HG03103 (cell line): ENCODE measurements around the gene ERP44.
"Not testable (repeated sequence)": the region's sequence is repeated elsewhere in the genome, so short reads cannot be mapped to it uniquely, and the experiment has no call there.

ENCODE experiments used
- ATAC-seq: cut with Tn5 transposase; IDR thresholded peaks from one replicate; pipeline ENCODE4 v1.9.1; 2021; ENCODE audit warnings: low read depth; ENCODE audit not compliant: unreplicated experiment

Gene ERP44

DNA sequence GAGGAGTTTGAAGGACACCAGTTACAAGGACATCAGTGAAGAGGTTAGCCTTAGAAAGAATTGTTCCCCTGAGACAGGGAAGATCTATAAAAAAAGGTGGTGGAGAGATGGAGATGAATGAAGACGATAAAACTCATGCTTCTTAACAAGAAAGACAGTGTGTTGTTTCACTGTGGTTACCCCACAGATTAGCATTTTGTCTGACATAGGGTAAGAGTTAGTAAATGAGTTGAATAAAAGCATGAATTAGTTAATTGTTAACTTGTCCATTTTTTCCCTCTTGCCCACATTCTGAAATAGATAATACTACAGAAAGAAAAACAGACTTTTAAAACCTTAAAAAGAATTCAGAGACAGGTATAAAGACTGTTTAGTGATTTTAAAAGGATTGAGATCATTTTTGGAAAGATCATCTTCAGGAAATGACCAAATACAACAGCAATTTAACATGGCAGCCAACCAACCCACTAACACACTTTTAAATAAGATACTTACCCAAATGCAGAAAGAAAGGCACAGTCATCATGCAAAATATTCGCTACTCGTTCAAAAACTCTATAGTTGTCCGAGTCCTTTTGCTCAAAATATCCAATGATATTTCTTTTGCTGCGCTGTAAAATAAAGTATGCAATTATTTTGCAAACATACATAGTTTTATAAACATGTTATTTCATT is 78.5 kb downstream of the ERP44 start:
- ATAC-seq: no peak

DNA sequence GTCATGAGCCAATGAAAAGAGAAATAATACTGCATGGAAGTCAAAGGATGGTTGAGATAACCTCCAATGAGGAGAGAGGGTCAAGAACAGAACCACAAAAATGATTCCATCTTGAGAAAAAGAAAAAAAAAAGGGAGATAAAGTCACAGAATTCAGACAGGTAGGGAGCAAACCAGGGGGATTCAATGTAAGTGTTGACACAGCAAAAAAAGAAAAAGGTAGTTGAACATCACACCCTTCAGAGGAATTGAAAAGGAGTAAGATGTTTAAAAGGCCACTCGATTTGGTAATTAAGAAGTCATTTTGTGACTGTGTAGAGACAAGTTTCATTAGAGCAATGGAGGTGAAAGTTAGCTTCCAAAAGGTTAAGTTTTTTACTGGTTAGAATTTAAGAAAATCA is 79.3 kb downstream of the ERP44 start:
- ATAC-seq: no peak

DNA sequence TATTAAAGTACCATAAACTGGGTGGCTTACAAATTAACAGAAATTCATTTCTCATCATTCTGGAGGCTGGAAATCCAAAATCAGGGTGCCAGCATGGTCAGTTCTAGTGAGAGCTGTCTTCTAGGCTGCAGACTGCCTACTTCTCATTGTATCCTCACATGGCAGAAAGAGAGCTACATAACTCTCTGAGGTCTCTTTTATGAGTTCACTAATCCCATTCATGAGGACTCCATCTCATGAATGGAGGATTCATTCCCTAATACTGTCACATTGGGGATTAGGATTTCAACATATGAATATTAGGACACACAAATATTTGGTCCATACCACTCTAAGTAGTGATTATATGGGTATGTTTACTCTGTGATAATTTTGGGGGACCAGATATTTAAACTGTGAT is 84.0 kb downstream of the ERP44 start:
- no peak for ATAC-seq

DNA sequence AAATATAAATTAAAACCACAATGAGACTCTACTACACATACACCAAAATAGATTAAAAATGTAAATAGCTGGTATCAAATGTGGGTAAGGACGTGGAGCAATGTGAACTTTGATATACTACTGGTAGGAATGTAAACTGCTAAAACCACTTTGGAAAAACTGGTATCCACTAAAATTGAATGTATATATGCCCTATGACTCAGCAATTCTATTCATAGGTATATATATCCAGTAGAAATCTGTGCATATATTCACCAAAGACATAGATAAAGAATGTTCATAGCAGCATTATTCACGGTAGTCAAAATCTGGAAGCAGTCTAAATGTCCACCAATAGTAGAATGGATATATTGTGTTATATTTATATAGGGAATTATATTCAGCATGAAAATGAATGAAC is 85.2 kb downstream of the ERP44 start:
- no peak for ATAC-seq

DNA sequence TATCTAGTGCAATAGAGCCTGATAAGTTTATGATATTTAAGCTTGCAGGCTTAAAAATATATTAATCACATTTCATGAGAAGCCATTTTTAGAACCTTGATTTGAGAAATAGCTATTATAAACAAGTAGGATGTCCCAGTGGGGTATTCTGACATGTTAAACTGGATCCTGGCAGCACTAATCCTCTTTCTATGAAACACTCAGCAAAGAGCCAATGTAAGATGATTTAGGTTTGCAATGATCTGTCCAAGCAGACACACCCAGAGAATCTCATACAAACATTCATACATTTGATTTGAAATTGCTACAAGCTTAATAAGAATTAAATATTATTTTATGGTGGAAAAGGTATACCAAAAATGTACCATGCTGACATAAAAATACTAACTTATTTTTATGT is 86.5 kb downstream of the ERP44 start:
- ATAC-seq: no peak

DNA sequence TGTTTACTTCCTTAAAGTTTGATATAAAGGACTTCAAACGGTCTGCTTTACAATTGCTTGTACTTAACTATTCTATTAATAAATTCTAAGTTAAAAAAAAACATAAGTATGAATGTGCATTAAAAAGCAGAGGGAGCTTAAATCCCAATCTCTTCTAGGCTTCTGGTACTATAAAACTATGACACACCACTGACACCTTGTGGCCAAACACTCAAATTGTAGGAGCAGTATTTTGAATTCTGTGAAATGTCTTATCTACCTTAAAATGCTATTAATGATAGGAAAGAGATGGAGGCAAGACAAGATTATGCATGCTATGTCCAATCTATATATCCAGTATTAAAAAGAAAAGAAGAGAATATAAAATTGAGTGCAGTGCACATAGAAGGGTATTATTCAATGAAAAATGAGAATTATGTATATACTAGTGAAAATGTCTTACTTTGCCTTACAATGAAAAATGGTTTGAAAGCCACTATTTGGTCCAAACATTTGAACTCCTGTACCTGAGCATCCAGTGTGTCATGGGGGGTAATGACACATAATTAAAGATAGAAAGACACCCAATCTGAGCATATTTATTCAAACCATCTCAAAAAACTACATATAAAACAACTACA is 87.6 kb downstream of the ERP44 start:
- ATAC-seq: no peak

DNA sequence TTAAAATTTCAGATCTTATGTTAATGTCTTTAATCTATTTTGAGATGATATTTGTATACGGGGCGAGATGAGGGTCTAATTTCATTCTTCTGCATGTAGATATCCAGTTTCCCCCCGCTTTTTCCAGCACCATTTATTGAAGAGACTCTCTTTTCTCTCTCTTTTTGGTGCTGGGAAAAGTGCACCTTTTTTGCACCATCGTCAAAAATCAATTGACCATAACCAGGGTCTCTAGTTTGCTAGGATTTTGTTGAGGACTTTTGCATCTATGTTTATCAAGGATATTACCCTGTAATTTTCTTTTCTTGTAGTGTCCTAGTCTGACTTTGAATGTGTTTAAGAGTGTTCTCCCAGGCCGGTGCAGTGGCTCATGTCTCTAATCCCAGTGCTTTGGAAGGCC is 99.0 kb downstream of the ERP44 start:
- ATAC-seq: no peak

DNA sequence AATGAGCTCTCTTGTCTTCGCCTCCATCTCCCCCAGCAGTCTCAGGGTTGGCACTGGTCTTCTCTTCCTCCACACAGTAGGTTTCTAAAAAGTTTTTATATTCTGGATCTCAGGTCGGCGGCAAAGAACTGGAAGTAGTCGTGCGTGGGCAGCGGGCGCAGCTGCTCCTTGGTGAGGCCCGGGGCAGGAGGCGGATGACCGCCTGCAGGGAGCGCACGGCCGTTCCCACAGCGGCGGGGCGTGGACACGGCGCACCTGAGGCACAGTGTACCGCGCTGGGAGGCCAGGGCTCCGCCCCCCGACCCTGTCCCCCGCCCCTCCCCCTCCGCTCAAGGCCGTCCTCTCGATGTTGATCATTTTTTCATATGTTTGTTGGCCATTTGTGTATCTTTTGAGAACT is 99.9 kb downstream of the ERP44 start:
- no peak for ATAC-seq

DNA sequence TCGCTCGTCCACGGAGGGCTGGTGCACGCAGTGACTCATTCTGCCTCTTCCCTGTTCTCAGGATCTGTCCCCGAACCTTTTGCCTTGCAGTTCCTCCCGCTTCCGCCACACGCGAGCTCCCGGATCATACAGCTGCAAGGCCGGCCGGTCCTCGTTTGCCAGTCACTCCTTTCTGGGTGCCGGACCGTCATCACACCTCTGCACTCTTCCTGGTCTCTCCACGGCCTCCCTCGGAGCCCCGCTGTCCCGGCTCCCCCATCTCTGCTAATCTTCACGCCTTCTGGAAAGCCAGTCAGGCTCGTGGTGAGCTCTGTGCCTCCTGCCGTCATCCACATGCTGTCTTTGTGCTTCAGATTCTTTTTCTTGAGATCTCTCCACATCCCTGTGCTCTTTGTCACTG is 100.5 kb downstream of the ERP44 start:
- no peak for ATAC-seq

DNA sequence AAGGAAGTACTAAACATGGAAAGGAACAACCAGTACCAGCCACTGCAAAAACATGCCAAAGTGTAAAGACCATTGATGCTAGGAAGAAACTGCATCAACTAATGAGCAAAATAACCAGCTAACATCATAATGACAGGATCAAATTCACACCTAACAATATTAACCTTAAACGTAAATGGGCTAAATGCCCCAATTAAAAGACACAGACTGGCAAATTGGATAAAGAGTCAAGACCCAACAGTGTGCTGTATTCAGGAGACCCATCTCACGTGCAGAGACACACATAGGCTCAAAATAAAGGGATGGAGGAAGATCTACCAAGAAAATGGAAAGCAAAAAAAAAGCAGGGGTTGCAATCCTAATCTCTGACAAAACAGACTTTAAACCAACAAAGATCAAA is 108.3 kb downstream of the ERP44 start:
- ATAC-seq: not testable (repeated sequence)

DNA sequence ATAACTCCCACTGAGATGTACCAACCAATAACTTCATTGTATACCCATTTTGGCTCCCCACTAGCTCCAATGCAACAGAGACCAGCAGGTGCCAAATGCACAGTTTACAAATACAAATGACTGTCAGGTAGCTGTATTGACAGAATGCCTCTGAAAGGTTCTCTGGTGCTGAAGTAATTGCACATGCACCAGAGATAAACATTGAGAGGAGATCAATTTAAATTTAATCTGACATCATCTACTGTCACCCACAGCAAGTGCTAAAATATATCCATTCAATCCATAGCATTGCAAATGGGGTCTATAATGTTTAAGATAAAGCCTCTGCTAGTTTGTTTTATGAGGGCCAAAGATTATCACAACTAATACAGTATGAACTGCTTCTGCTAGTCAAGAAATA is 112.2 kb downstream of the ERP44 start:
- no peak for ATAC-seq

DNA sequence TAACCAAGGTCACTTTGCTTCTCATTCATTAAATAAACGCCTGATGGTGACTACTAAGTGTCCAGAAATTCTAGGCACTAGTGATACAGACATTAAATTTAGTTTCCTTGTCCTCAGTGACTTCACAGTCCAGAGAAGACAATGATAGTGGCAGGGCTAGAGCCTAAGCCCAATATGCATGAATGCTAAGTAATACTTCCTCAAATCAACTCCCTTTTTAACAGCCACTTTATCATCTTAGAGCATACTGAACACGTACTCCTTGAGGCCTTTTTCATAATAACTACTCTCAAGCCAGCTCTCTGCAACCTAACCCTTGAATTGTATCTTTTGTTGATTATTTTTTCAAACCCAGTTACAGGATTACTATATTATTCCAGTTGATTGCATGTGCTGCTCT is 118.2 kb downstream of the ERP44 start:
- no peak for ATAC-seq

DNA sequence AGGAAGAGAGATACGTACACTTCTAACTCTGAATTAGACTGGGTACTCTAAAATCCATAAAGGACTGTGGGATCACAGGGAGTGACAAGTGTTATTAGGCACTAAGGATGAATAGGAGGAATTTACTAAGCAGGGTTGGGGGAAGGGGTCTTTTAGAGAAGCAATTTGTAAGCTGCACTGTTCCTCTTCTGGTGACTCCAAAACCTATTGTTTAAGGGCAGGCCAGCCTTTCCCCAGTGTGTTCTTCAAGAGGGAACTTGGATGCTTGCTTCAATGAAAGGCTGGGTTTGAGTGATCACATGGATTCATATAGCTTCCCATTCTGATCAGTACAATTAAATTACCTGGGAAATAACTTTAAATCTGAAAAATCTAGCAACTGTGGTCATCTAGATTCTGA is 120.6 kb downstream of the ERP44 start:
- ATAC-seq: no peak

DNA sequence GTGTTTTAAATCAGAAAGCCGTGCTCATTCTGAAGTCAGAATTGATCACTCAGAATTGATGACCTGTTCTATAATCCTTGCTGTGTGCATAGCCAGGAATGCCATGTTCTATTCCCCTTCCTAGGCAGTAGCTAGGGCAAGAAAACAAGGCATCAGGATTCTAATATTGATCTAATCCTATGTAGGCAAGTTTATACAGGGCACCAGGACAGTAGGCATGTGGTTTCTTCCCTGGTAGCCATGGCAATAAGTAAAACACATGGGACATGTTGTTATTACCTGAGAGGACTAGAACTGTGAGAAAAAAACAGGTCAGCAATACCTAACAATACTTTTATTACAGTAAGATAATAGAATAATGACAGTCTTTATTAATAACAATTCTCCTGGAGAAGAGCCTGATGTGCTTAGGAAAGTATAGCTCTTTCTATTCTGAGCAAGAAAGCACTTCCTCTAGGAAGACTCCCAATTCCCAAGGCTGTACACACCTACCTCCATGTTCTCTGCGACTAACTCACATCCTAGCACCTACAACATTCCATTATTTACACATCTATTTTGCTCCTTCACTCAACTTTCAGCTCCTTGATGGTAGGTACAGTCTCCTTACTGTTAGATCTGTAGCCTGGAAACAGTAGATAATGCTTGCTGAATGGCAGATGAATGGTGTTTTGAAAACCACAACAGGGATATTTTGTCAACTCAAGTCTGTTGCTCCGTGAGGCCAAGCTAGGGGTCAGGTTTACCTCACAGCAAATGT is 121.6 kb downstream of the ERP44 start:
- no peak for ATAC-seq

DNA sequence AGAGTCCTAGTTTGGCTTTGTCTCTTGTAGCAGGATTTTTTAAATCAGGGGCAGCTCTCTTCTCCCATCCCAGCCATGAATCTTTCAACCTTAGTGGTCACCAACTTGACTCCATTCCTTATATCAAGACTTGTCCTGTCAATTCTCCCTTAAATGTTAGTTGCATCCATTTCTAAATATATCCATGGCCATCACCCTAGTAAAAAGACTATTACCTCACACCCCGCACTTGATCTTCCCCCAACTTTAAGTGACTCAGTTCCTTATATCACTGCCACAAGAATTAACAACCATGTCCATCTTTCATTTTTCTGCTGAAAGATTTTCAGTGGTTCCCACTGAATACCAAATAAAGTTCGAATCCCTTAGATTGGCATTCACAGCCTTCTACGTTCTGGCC is 125.3 kb downstream of the ERP44 start:
- ATAC-seq: no peak

DNA sequence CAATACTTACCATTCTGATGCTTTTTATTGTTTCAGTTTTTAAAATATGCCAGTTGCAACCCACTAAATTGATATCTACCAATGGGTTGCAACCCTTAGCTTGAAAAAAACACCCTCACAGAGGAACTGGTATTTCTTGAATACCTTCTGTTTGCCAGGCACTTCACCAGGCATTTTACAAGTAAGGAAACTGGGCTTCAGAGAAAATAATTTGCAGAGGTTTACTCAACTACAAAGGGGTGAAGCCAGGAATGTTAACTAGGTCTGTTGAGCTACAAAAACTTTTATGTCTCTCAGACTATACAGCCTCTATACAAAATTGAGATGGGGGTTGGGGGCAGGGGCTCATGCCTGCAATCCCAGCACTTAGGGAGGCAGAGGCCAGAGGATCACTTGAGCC is 127.4 kb downstream of the ERP44 start:
- ATAC-seq: no peak

DNA sequence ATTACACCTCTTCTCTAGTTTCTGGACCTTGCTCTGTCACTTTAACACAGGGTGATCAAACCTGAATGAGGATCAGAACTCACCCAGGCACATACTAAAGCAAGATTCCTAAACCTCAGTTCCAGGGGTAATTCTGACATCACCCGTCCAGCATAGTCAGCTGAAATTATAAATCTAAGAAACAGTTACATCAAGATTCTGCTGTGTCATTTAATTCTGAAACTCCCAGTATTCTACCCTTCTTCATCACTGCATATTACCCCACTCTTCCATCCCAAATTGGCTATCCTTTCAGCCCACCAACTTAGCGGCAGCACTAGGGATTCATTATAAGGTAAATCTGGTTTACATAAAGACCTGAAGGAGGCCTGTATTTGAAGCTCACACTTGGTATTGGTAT is 128.3 kb downstream of the ERP44 start:
- ATAC-seq: no peak

DNA sequence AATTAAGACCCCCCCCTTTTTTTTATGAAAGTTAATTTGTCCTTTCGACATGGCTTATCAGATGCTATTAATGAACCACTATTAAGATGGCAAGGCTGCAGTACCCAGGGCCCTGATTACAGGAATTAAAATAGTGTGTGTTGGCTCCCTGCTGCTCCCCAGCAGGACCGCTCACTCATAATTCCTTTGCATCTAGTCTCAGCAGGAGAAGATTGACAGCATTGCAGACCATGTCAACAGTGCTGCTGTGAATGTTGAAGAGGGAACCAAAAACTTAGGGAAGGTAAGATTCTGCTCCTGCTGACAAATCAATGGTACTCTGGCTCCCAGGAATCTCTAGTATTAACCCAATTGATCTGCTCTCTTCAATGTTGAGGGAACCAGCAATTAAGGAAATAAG is 131.3 kb downstream of the ERP44 start:
- no peak for ATAC-seq

DNA sequence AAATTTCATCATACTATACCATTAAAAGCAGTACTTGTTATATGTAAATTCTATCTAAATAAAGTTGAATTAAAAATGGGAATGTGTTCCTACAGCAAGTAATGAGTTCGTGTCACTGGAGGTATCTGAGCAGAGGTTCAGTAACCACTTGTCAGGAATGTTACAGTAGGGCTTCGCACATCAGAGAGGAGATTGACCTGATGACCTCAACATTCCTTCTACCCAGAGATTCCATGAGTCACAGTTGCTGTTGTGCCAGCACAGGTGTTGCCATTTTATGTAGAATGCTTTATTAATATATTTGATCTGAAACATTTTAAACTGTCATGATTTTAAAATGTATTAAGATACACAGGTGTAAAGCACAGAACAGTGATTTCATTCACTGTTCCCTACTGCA is 132.1 kb downstream of the ERP44 start:
- ATAC-seq: no peak

DNA sequence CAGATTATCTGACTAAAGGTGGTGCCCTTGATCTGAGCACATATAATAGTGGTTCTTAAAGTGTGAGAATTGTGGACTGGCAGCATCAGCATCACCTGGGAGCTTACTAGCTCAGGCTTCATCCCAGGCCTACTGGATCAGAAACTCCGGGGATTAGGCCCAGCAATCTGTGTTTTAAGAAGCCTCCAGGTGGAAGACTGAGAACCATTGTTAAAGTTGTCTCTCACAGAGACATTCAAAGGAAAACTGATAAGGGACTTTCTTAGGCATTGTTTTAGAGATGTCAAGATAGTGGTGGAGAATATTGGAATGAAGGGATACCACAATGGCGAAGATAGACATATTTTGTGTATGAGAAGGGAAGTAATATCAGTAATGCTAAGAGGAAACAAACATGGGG is 132.8 kb downstream of the ERP44 start:
- ATAC-seq: no peak

DNA sequence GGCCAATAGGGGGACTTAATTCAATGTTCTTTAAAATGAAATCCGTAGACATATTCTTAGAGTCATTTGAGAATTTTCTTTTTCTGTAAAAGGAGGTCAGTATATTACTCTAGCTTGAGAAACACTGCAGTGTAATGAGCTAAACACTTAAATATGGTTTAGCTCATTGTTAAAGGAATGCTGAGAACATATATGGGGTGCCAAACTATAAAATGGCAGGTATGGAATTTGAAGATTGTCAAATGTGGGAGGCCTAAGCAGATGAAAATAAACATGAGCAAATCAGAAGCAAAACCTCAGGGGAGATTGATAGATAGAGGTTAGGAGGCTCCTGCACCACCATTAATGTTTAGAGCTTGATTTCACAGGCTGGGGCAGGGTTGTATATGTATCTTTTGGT is 134.5 kb downstream of the ERP44 start:
- ATAC-seq: no peak

DNA sequence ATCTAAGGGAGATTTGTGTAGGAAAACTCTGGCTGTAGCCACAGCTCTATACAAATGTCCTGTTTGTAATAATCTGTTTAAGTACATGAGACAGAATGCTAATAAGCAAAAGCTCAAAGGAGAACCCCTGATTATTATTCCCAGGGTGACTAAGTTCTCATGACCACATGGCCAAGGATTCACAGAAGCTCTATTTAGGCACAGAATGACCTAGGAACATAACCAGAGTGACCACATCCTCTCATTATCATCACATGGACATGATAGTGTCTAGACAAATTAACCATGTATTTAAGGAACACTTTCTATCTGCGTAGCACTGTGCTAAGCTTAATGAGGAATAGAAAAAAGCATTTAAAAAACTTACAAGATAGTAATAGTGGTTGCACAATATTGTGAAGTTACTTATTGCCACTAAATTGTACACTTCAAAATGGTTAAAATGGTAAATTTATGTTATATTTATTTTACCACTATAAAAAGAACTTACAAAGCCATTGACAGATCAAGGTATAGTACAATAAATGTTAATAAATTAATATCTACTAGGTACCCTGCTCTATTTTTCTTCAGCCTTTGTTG is 136.0 kb downstream of the ERP44 start:
- ATAC-seq: no peak
